ENCODE results near the gene SPEF2.

SPEF2 gene

DNA sequence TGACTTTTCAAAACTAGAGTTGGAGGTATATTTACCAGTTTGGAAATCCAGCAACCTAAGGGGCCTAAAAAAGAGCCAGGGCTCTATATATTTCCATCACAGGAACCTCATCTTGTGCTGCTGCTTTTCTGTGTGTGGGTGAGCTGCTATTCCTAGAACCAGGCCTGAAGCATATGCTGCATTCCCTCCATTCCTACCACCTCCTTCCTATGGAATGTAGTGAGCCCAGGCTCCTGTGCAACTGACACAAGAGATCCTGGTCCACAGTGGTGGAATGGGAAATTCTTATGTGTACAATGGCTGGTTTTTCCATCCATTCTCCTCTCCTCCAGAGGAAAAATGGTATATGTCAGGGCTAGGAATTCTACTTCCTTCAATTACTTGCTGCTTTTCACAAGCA lies 39.1 kb downstream of the SPEF2 start:
- H3K4me3 ChIP-seq (replicated peaks; ENCODE audit: low read depth, low read length), result no peak overlapping the region
- TF ChIP-seq, protein P1, sequence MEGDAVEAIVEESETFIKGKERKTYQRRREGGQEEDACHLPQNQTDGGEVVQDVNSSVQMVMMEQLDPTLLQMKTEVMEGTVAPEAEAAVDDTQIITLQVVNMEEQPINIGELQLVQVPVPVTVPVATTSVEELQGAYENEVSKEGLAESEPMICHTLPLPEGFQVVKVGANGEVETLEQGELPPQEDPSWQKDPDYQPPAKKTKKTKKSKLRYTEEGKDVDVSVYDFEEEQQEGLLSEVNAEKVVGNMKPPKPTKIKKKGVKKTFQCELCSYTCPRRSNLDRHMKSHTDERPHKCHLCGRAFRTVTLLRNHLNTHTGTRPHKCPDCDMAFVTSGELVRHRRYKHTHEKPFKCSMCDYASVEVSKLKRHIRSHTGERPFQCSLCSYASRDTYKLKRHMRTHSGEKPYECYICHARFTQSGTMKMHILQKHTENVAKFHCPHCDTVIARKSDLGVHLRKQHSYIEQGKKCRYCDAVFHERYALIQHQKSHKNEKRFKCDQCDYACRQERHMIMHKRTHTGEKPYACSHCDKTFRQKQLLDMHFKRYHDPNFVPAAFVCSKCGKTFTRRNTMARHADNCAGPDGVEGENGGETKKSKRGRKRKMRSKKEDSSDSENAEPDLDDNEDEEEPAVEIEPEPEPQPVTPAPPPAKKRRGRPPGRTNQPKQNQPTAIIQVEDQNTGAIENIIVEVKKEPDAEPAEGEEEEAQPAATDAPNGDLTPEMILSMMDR (IDR thresholded peaks at IDR 0.05; ENCODE audit: low read length, missing control alignments), result no peak
- peak; percentile 7 for DNase-seq (ENCODE audit: low read depth)

DNA sequence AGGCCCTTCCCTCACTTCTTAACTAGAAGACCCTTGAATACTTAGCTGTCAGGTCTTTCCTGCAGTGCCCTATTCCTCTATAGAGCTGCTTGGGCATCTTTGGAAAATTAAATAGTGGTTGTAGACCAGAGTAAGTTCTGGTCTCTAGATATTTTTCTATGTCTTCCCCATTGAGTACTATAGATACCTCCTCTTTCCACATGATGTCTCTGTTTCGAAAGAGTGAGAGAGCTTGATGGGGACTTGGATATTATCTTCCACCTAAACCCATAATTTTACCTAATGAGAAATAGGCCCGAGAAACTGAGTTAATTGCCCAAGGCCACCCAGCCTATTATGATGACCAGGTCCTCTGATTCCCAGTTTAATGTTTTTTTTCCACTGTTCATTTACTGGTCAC lies 40.2 kb downstream of the SPEF2 start:
- TF ChIP-seq, protein P1 (IDR thresholded peaks at IDR 0.05; ENCODE audit: low read length, missing control alignments), result no peak
- no peak for DNase-seq (ENCODE audit: low read depth)
- no peak overlapping the region for H3K4me3 ChIP-seq (replicated peaks; ENCODE audit: low read depth, low read length)

DNA sequence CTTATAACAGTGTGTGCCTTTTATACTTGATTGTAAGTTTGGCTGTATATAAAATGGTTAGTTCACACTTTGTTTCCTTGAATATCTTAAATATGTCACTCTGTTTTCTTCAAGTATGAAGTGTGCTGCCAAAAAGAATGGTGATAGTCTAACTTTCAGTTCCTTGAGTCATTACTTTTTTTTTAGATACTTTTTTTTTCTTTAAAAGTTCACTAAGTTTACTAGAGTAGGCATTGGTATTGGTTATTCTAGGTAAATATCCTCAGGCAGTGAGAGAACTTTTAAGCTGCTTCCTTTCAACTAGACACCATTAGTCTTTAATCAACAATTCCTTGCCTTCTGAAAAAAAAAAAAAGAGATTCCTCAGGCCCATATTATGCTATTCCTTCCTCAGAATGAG lies 41.9 kb downstream of the SPEF2 start:
- TF ChIP-seq, protein P1 (IDR thresholded peaks at IDR 0.05; ENCODE audit: low read length, missing control alignments), result no peak
- no peak for DNase-seq (ENCODE audit: low read depth)

DNA sequence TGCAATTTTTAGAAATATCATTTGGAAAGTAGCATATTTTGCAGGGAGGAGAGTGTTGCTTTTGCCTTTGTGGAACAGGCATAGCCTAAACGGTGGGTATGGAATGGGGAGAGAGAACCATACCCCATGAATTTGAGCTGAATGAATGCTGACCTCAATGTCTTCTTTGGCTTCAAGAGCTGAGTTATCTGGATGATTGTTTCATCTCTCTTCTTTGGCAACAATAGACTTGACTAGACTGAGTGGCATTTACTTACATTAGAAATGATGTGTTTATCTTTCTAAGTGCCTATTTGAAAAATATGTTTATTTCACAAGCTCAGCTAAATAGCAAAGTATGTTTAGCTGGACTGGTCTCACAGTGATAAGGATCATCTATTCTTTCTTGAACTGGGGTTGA lies 42.8 kb downstream of the SPEF2 start:
- TF ChIP-seq, protein P1 (IDR thresholded peaks at IDR 0.05; ENCODE audit: low read length, missing control alignments), result no peak
- no peak for DNase-seq (ENCODE audit: low read depth)
- no peak overlapping the region for H3K4me3 ChIP-seq (replicated peaks; ENCODE audit: low read depth, low read length)

More for the DNA sequence above, 41.9 kb downstream of the SPEF2 start:
- H3K4me3 ChIP-seq (replicated peaks; ENCODE audit: low read depth, low read length), result no peak overlapping the region

DNA sequence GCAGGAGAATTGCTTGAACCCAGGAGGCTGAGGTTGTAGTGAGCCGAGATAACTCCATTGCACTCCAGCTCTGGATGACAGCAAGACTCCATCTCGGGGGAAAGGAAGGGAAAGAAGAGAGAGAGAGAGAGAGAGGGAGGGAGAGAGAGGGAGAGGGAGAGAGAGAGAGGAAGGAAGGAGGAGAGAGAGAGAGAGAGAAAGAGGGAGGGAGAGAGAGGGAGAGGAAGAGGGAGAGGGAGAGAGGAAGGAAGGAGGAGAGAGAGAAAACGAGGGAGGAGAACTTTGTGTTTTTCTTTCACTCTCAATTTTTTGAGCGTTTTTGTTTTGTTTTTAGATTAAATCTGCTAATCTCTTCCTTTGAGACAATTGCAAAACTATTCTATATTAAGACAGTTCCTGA lies 46.9 kb downstream of the SPEF2 start:
- TF ChIP-seq, protein P1 (IDR thresholded peaks at IDR 0.05; ENCODE audit: low read length, missing control alignments), result no peak
- DNase-seq (ENCODE audit: low read depth), result no peak
- H3K4me3 ChIP-seq (replicated peaks; ENCODE audit: low read depth, low read length), result no peak overlapping the region

DNA sequence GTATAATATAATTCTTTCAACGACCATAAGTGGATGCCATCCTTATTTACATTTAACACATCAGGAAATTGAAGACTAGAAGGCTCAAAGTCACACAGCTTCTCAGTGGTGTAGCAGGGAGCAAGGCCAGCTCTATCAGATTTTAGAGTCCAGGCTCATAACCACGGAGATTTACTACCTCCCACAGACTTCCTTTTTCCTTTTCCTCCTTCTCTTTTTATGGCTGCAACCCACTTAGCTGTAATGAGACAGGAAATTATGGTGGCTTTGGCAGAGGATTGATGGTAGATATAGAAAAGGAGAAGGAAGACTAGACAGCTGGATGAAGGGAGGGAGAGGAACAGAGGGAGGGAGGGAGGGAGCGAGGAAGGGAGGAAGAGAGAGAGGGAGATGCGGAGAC lies 47.4 kb downstream of the SPEF2 start:
- DNase-seq (ENCODE audit: low read depth), result no peak
- TF ChIP-seq, protein P1 (IDR thresholded peaks at IDR 0.05; ENCODE audit: low read length, missing control alignments), result no peak
- H3K4me3 ChIP-seq (replicated peaks; ENCODE audit: low read depth, low read length), result no peak overlapping the region

DNA sequence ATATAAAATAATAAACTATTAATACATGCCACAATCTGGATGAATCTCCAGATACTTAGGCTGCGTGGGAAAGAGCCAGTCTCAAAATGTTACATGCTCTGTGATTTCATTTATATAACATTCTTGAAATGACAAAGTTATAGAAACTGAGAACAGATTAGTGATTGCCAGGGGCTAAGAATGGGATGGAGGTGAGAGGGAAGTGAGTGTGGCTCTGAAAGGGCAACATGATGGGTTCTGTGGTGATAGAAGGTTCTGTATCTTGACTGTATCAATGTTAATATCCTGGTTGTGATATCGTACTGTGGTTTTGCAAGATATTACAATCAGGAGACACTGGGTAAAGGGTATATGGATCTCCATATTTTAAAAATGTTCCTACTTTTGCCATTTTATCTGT lies 50.7 kb downstream of the SPEF2 start:
- H3K4me3 ChIP-seq (replicated peaks; ENCODE audit: low read depth, low read length), result no peak overlapping the region
- TF ChIP-seq, protein P1 (IDR thresholded peaks at IDR 0.05; ENCODE audit: low read length, missing control alignments), result no peak
- no peak for DNase-seq (ENCODE audit: low read depth)
